ENCODE data around the gene NIPAL4. TPM values are rescaled to one million over a fixed set of nuclear protein-coding genes. Genes with fewer than 3 reads are reported as not detected.

Gene NIPAL4
- total RNA-seq, 1 donor from 2014 or later, result under 0.01 TPM

- H3K27me3 ChIP-seq (ENCODE audit: control insufficient read depth in 3 of 3, insufficient read depth in 3 of 3, low read length in 3 of 3), result no peaks in the 10 kb centered on the region
- H3K4me1 ChIP-seq (ENCODE audit: control insufficient read depth in 3 of 3, insufficient read depth in 3 of 3, low read length in 3 of 3), result peaks cover 8 to 11% (median 9%) of the 10 kb centered on the region in 3 donors
- H3K9ac ChIP-seq (ENCODE audit: low read depth in 1 of 3, low read length in 3 of 3), result no peak overlapping the region
- no peaks in the 10 kb centered on the region for H3K36me3 ChIP-seq (ENCODE audit: control insufficient read depth in 3 of 3, insufficient read depth in 3 of 3, low read length in 3 of 3)
- H3K27ac ChIP-seq (ENCODE audit: low read depth, low read length), result no peak overlapping the region
- H3K4me3 ChIP-seq (ENCODE audit: low read length in 3 of 3), result no peak overlapping the region
- no peaks in the 10 kb centered on the region for H3K9me3 ChIP-seq (ENCODE audit: control insufficient read depth in 3 of 3, low read length in 3 of 3)
Observed at GRCh38 chr5:157446412-157446935, 13.5 kb upstream of the NIPAL4 start.

- Histone ChIP-seq H3K27me3 (ENCODE audit: control insufficient read depth in 3 of 3, insufficient read depth in 3 of 3, low read length in 3 of 3) (no peaks in the 10 kb centered on the region), H3K9me3 (ENCODE audit: control insufficient read depth in 3 of 3, low read length in 3 of 3) (no peaks in the 10 kb centered on the region), H3K4me3 (ENCODE audit: low read length in 3 of 3) (no peak overlapping the region), H3K36me3 (ENCODE audit: control insufficient read depth in 3 of 3, insufficient read depth in 3 of 3, low read length in 3 of 3) (no peaks in the 10 kb centered on the region), H3K27ac (ENCODE audit: low read depth, low read length) (no peak overlapping the region), H3K9ac (ENCODE audit: low read depth in 1 of 3, low read length in 3 of 3) (no peak overlapping the region), H3K4me1 (ENCODE audit: control insufficient read depth in 3 of 3, insufficient read depth in 3 of 3, low read length in 3 of 3) (peaks cover 8 to 11% (median 9%) of the 10 kb centered on the region in 3 donors)
Observed at GRCh38 chr5:157447201-157447637, 12.8 kb upstream of the NIPAL4 start.

GRCh38 chr5:157449011-157449723 is 10.8 kb upstream of the NIPAL4 start:
- Histone ChIP-seq H3K9me3 (ENCODE audit: control insufficient read depth in 3 of 3, low read length in 3 of 3) (no peaks in the 10 kb centered on the region), H3K4me1 (ENCODE audit: control insufficient read depth in 3 of 3, insufficient read depth in 3 of 3, low read length in 3 of 3) (peaks cover 8 to 11% (median 9%) of the 10 kb centered on the region in 3 donors), H3K9ac (ENCODE audit: low read depth in 1 of 3, low read length in 3 of 3) (no peak overlapping the region), H3K36me3 (ENCODE audit: control insufficient read depth in 3 of 3, insufficient read depth in 3 of 3, low read length in 3 of 3) (no peaks in the 10 kb centered on the region), H3K4me3 (ENCODE audit: low read length in 3 of 3) (no peak overlapping the region), H3K27ac (ENCODE audit: low read depth, low read length) (no peak overlapping the region), H3K27me3 (ENCODE audit: control insufficient read depth in 3 of 3, insufficient read depth in 3 of 3, low read length in 3 of 3) (no peaks in the 10 kb centered on the region)

GRCh38 chr5:157450024-157450423 is 10.0 kb upstream of the NIPAL4 start:
- H3K27ac ChIP-seq (ENCODE audit: low read depth, low read length), result no peak overlapping the region
- H3K9me3 ChIP-seq (ENCODE audit: control insufficient read depth in 3 of 3, low read length in 3 of 3), result no peaks in the 10 kb centered on the region
- H3K4me1 ChIP-seq (ENCODE audit: control insufficient read depth in 3 of 3, insufficient read depth in 3 of 3, low read length in 3 of 3), result peaks cover 8 to 11% (median 9%) of the 10 kb centered on the region in 3 donors
- no peak overlapping the region for H3K4me3 ChIP-seq (ENCODE audit: low read length in 3 of 3)
- H3K36me3 ChIP-seq (ENCODE audit: control insufficient read depth in 3 of 3, insufficient read depth in 3 of 3, low read length in 3 of 3), result no peaks in the 10 kb centered on the region
- no peak overlapping the region for H3K9ac ChIP-seq (ENCODE audit: low read depth in 1 of 3, low read length in 3 of 3)
- no peaks in the 10 kb centered on the region for H3K27me3 ChIP-seq (ENCODE audit: control insufficient read depth in 3 of 3, insufficient read depth in 3 of 3, low read length in 3 of 3)

- Histone ChIP-seq H3K4me1 (ENCODE audit: control insufficient read depth in 3 of 3, insufficient read depth in 3 of 3, low read length in 3 of 3) (peaks cover 8 to 11% (median 9%) of the 10 kb centered on the region in 3 donors), H3K27ac (ENCODE audit: low read depth, low read length) (no peak overlapping the region), H3K9ac (ENCODE audit: low read depth in 1 of 3, low read length in 3 of 3) (no peak overlapping the region), H3K9me3 (ENCODE audit: control insufficient read depth in 3 of 3, low read length in 3 of 3) (no peaks in the 10 kb centered on the region), H3K36me3 (ENCODE audit: control insufficient read depth in 3 of 3, insufficient read depth in 3 of 3, low read length in 3 of 3) (no peaks in the 10 kb centered on the region), H3K27me3 (ENCODE audit: control insufficient read depth in 3 of 3, insufficient read depth in 3 of 3, low read length in 3 of 3) (peaks cover 0 to 5% (median 0%) of the 10 kb centered on the region in 3 donors), H3K4me3 (ENCODE audit: low read length in 3 of 3) (no peak overlapping the region)
Observed at GRCh38 chr5:157451806-157452205, 8.2 kb upstream of the NIPAL4 start.

- no peak overlapping the region for H3K9ac ChIP-seq (ENCODE audit: low read depth in 1 of 3, low read length in 3 of 3)
- H3K4me1 ChIP-seq (ENCODE audit: control insufficient read depth in 3 of 3, insufficient read depth in 3 of 3, low read length in 3 of 3), result peaks cover 4 to 5% (median 5%) of the 10 kb centered on the region in 3 donors
- H3K36me3 ChIP-seq (ENCODE audit: control insufficient read depth in 3 of 3, insufficient read depth in 3 of 3, low read length in 3 of 3), result no peaks in the 10 kb centered on the region
- H3K27me3 ChIP-seq (ENCODE audit: control insufficient read depth in 3 of 3, insufficient read depth in 3 of 3, low read length in 3 of 3), result peaks cover 0 to 5% (median 0%) of the 10 kb centered on the region in 3 donors
- no peaks in the 10 kb centered on the region for H3K9me3 ChIP-seq (ENCODE audit: control insufficient read depth in 3 of 3, low read length in 3 of 3)
- no peak overlapping the region for H3K4me3 ChIP-seq (ENCODE audit: low read length in 3 of 3)
- H3K27ac ChIP-seq (ENCODE audit: low read depth, low read length), result no peak overlapping the region
Observed at GRCh38 chr5:157454273-157454672, 5.7 kb upstream of the NIPAL4 start.

GRCh38 chr5:157455057-157455456 is 5.0 kb upstream of the NIPAL4 start:
- Histone ChIP-seq H3K27me3 (ENCODE audit: control insufficient read depth in 3 of 3, insufficient read depth in 3 of 3, low read length in 3 of 3) (peaks cover 0 to 10% (median 0%) of the 10 kb centered on the region in 3 donors), H3K9me3 (ENCODE audit: control insufficient read depth in 3 of 3, low read length in 3 of 3) (no peaks in the 10 kb centered on the region), H3K9ac (ENCODE audit: low read depth in 1 of 3, low read length in 3 of 3) (no peak overlapping the region), H3K4me3 (ENCODE audit: low read length in 3 of 3) (no peak overlapping the region), H3K36me3 (ENCODE audit: control insufficient read depth in 3 of 3, insufficient read depth in 3 of 3, low read length in 3 of 3) (no peaks in the 10 kb centered on the region), H3K4me1 (ENCODE audit: control insufficient read depth in 3 of 3, insufficient read depth in 3 of 3, low read length in 3 of 3) (peaks cover 2 to 4% (median 3%) of the 10 kb centered on the region in 3 donors), H3K27ac (ENCODE audit: low read depth, low read length) (no peak overlapping the region)

GRCh38 chr5:157456301-157456700 is 3.7 kb upstream of the NIPAL4 start:
- peaks cover 6 to 8% (median 7%) of the 10 kb centered on the region in 3 donors for H3K4me1 ChIP-seq (ENCODE audit: control insufficient read depth in 3 of 3, insufficient read depth in 3 of 3, low read length in 3 of 3)
- H3K9me3 ChIP-seq (ENCODE audit: control insufficient read depth in 3 of 3, low read length in 3 of 3), result no peaks in the 10 kb centered on the region
- H3K27me3 ChIP-seq (ENCODE audit: control insufficient read depth in 3 of 3, insufficient read depth in 3 of 3, low read length in 3 of 3), result peaks cover 4 to 21% (median 9%) of the 10 kb centered on the region in 3 donors
- H3K36me3 ChIP-seq (ENCODE audit: control insufficient read depth in 3 of 3, insufficient read depth in 3 of 3, low read length in 3 of 3), result no peaks in the 10 kb centered on the region
- no peak overlapping the region for H3K4me3 ChIP-seq (ENCODE audit: low read length in 3 of 3)
- no peak overlapping the region for H3K9ac ChIP-seq (ENCODE audit: low read depth in 1 of 3, low read length in 3 of 3)
- no peak overlapping the region for H3K27ac ChIP-seq (ENCODE audit: low read depth, low read length)

- no peaks in the 10 kb centered on the region for H3K36me3 ChIP-seq (ENCODE audit: control insufficient read depth in 3 of 3, insufficient read depth in 3 of 3, low read length in 3 of 3)
- H3K4me1 ChIP-seq (ENCODE audit: control insufficient read depth in 3 of 3, insufficient read depth in 3 of 3, low read length in 3 of 3), result peaks cover 6 to 8% (median 7%) of the 10 kb centered on the region in 3 donors
- no peak overlapping the region for H3K9ac ChIP-seq (ENCODE audit: low read depth in 1 of 3, low read length in 3 of 3)
- no peak overlapping the region for H3K4me3 ChIP-seq (ENCODE audit: low read length in 3 of 3)
- H3K27me3 ChIP-seq (ENCODE audit: control insufficient read depth in 3 of 3, insufficient read depth in 3 of 3, low read length in 3 of 3), result peaks cover 4 to 29% (median 17%) of the 10 kb centered on the region in 3 donors
- no peak overlapping the region for H3K27ac ChIP-seq (ENCODE audit: low read depth, low read length)
- no peaks in the 10 kb centered on the region for H3K9me3 ChIP-seq (ENCODE audit: control insufficient read depth in 3 of 3, low read length in 3 of 3)
Observed at GRCh38 chr5:157457391-157457790, 2.6 kb upstream of the NIPAL4 start.

- Histone ChIP-seq H3K4me3 (ENCODE audit: low read length in 3 of 3) (no peak overlapping the region), H3K27me3 (ENCODE audit: control insufficient read depth in 3 of 3, insufficient read depth in 3 of 3, low read length in 3 of 3) (peaks cover 7 to 36% (median 17%) of the 10 kb centered on the region in 3 donors), H3K27ac (ENCODE audit: low read depth, low read length) (no peak overlapping the region), H3K36me3 (ENCODE audit: control insufficient read depth in 3 of 3, insufficient read depth in 3 of 3, low read length in 3 of 3) (no peaks in the 10 kb centered on the region), H3K9me3 (ENCODE audit: control insufficient read depth in 3 of 3, low read length in 3 of 3) (no peaks in the 10 kb centered on the region), H3K4me1 (ENCODE audit: control insufficient read depth in 3 of 3, insufficient read depth in 3 of 3, low read length in 3 of 3) (peaks cover 6 to 8% (median 7%) of the 10 kb centered on the region in 3 donors), H3K9ac (ENCODE audit: low read depth in 1 of 3, low read length in 3 of 3) (no peak overlapping the region)
Observed at GRCh38 chr5:157458835-157459234, 1.2 kb upstream of the NIPAL4 start.

Measured in skeletal muscle tissue (tissue), 4 donors.